Caki2 (cell line): ENCODE data around the gene KRTAP10-3. TPM values are rescaled to one million over a fixed set of nuclear protein-coding genes. Genes with fewer than 3 reads are reported as not detected.
"Not testable (repeated sequence)": the region's sequence is repeated elsewhere in the genome, so short reads cannot be mapped to it uniquely, and the experiment has no call there.

Source experiments
- DNase-seq: peaks from one replicate; pipeline ENCODE4 v3.0.0-alpha.2; 2015; ENCODE audit warnings: low read depth
- in situ Hi-C: cut with HindIII; loops from 2 replicates; pipeline ENCODE4 v1.10.0; 2016; ENCODE audit warnings: low sequenced_read_pairs, low pct_unique_long_range_greater_than_20kb, mixed read lengths
- total RNA-seq: library from RNA; depleted of rRNA; stranded (reverse); fragments of >200 nt; shearing (Covaris generic); gene quantifications from 2 replicates; pipeline ENCODE4 v1.2.3, GENCODE V29; 2014; ENCODE audit warnings: low replicate concordance

The KRTAP10-3 gene
- total RNA-seq, 1 experiment from 2014 or later = not detected

- in situ Hi-C loops = no loop called here
Measured at GRCh38 chr21:44574457-44575306, 16.1 kb upstream of the KRTAP10-3 start.

GRCh38 chr21:44573630-44574456 is 15.2 kb upstream of the KRTAP10-3 start, which contains the start of gene KRTAP10-4:
TSS of gene KRTAP10-4 (plus strand) at chr21:44573729. CDS start at chr21:44573759, 30 bp downstream.
- DNase-seq, in situ Hi-C loops: not testable (repeated sequence)

More at GRCh38 chr21:44574457-44575306, 16.1 kb upstream of the KRTAP10-3 start:
- no peak for DNase-seq

- in situ Hi-C loops = no loop called here
- DNase-seq = peak; percentile 48
Measured at GRCh38 chr21:44572959-44573583, 14.5 kb upstream of the KRTAP10-3 start.

- in situ Hi-C loops = no loop called here
- DNase-seq = no peak
Measured at GRCh38 chr21:44571844-44572782, 13.5 kb upstream of the KRTAP10-3 start.

GRCh38 chr21:44571296-44571695 is 12.7 kb upstream of the KRTAP10-3 start:
- in situ Hi-C loops = no loop called here
- no peak for DNase-seq

GRCh38 chr21:44569861-44570517 is 11.4 kb upstream of the KRTAP10-3 start:
- in situ Hi-C loops = no loop called here
- DNase-seq = no peak

- no peak for DNase-seq
- in situ Hi-C loops = no loop called here
Measured at GRCh38 chr21:44568667-44569556, 10.3 kb upstream of the KRTAP10-3 start.

- DNase-seq = no peak
- in situ Hi-C loops = no loop called here
Measured at GRCh38 chr21:44568261-44568660, 9.7 kb upstream of the KRTAP10-3 start.

GRCh38 chr21:44567481-44568171 is 9.0 kb upstream of the KRTAP10-3 start:
- no peak for DNase-seq
- in situ Hi-C loops = no loop called here

GRCh38 chr21:44566403-44566802 is 7.8 kb upstream of the KRTAP10-3 start:
- DNase-seq = no peak
- in situ Hi-C loops = no loop called here

- no peak for DNase-seq
- in situ Hi-C loops = no loop called here
Measured at GRCh38 chr21:44564886-44565598, 6.4 kb upstream of the KRTAP10-3 start.

GRCh38 chr21:44564099-44564498 is 5.5 kb upstream of the KRTAP10-3 start:
- in situ Hi-C loops = no loop called here
- no peak for DNase-seq

GRCh38 chr21:44558329-44558675 is 293 bp downstream of the KRTAP10-3 start:
- in situ Hi-C loops, DNase-seq: not testable (repeated sequence)

- no peak for DNase-seq
- in situ Hi-C loops = no loop called here
Measured at GRCh38 chr21:44557491-44558328, 885 bp downstream of the KRTAP10-3 start.
